Tibial artery (tissue), 4 donors: ENCODE results near the gene CELF3.

ENCODE experiments used
- DNase-seq, 2 donors: peaks; one replicate each; pipeline ENCODE4 v3.0.0-alpha.2; 2019
- H3K27ac ChIP-seq, 2 donors: fragments of 200-600 bp; sonication (generic) in 1 of 2; 1 replicate in 1 of 2; 2 replicates in 1 of 2; pipeline ENCODE4 v1.5.1; 2018 to 2019; ENCODE audit warnings: mild to moderate bottlenecking in 1 of 2
- H3K27me3 ChIP-seq, 2 donors: fragments of 200-600 bp; sonication (generic) in 1 of 2; one replicate each; pipeline versions ENCODE4 v1.5.1 to v1.6.0; 2016 to 2019
- H3K36me3 ChIP-seq, 3 donors: fragments of 200-600 bp; sonication (generic) in 2 of 3; one replicate each; pipeline ENCODE4 v1.5.1; 2016 to 2019; ENCODE audit warnings: mild to moderate bottlenecking in 2 of 3
- H3K4me1 ChIP-seq, 4 donors: fragments of 200-600 bp; sonication (generic) in 2 of 4; 1 replicate in 3 of 4; 2 replicates in 1 of 4; pipeline ENCODE4 v1.5.1; 2016 to 2019
- H3K4me3 ChIP-seq, 2 donors: fragments of 200-600 bp; sonication (generic) in 1 of 2; 1 replicate in 1 of 2; 2 replicates in 1 of 2; pipeline ENCODE4 v1.5.1; 2018 to 2019; ENCODE audit warnings: mild to moderate bottlenecking in 2 of 2
- H3K9me3 ChIP-seq, 3 donors: fragments of 200-600 bp; sonication (generic) in 1 of 3; one replicate each; pipeline ENCODE4 v1.5.1; 2016 to 2019
- intact Hi-C: fragments of 100-400 bp; cut with DNase I; formaldehyde crosslinking; loops from one replicate; pipeline ENCODE4 v1.15.0; 2023; ENCODE audit warnings: low total_unique reads
- TF ChIP-seq, protein P1 (sequence below), 2 experiments: fragments of 200-600 bp in 1 of 2; fragments of 450-650 bp in 1 of 2; IDR thresholded peaks; one replicate each; pipeline ENCODE4 v1.5.1; 2017 to 2019; ENCODE audit warnings: antibody characterized with exemption in 2 of 2, mild to moderate bottlenecking in 1 of 2, moderate library complexity in 1 of 2

CELF3 gene

DNA sequence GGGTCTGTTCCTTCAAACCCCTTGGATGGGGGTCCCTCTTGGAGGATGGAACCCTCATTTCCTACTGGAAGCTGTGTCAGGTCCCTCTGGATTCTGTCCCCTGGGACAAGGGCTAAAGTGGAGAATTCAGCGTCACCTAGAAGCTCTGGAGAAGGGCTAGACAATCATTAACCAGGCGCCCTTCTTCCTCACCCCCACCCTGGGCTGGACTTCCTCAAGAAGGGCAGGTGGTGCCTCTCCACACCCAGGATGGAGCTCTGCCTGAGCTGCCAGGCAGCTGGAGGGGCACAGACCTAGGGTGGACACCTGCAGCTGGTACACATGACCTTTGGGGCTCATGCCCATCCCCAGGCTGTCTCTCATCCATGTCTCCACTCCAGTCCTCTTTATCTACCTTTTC lies 3.6 kb downstream of the CELF3 start:
- Histone ChIP-seq H3K4me3 (no peak overlapping the region), H3K36me3 (no peaks in the 10 kb centered on the region), H3K27ac (no peak overlapping the region), H3K9me3 (no peaks in the 10 kb centered on the region), H3K27me3 (peaks cover 0 to 25% of the 10 kb centered on the region in 2 donors), H3K4me1 (peaks cover 0 to 19% (median 18%) of the 10 kb centered on the region in 4 donors)
- intact Hi-C loops: no loop called here
- TF ChIP-seq, protein P1, sequence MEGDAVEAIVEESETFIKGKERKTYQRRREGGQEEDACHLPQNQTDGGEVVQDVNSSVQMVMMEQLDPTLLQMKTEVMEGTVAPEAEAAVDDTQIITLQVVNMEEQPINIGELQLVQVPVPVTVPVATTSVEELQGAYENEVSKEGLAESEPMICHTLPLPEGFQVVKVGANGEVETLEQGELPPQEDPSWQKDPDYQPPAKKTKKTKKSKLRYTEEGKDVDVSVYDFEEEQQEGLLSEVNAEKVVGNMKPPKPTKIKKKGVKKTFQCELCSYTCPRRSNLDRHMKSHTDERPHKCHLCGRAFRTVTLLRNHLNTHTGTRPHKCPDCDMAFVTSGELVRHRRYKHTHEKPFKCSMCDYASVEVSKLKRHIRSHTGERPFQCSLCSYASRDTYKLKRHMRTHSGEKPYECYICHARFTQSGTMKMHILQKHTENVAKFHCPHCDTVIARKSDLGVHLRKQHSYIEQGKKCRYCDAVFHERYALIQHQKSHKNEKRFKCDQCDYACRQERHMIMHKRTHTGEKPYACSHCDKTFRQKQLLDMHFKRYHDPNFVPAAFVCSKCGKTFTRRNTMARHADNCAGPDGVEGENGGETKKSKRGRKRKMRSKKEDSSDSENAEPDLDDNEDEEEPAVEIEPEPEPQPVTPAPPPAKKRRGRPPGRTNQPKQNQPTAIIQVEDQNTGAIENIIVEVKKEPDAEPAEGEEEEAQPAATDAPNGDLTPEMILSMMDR (IDR thresholded peaks at IDR 0.05): no peak
- DNase-seq: no peak

DNA sequence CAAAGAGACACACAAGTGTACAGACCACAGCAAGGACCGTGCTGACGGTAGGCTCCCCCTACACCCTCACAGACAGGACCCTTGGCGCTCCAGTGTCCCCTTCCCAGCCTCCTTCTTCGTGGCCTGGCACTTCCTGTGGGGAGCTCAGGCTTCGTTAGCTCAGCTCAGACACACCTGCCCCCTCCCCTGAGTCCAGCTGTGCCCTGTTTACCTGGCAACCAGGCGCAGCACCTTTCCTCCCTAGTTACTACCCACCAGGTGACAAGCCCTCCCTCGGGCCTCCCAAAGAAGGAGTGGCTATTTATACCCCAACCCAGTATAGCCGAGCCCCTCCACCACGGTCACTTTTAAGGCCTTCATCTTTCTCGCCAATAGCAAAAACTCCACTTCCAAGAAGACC lies 4.7 kb downstream of the CELF3 start:
- intact Hi-C loops: no loop called here
- Histone ChIP-seq H3K36me3 (no peaks in the 10 kb centered on the region), H3K27ac (no peak overlapping the region), H3K9me3 (no peaks in the 10 kb centered on the region), H3K4me1 (peaks cover 0 to 8% (median 8%) of the 10 kb centered on the region in 4 donors), H3K4me3 (no peak overlapping the region), H3K27me3 (peaks cover 0 to 23% of the 10 kb centered on the region in 2 donors)
- no peak for DNase-seq
- TF ChIP-seq, protein P1 (IDR thresholded peaks at IDR 0.05): no peak

DNA sequence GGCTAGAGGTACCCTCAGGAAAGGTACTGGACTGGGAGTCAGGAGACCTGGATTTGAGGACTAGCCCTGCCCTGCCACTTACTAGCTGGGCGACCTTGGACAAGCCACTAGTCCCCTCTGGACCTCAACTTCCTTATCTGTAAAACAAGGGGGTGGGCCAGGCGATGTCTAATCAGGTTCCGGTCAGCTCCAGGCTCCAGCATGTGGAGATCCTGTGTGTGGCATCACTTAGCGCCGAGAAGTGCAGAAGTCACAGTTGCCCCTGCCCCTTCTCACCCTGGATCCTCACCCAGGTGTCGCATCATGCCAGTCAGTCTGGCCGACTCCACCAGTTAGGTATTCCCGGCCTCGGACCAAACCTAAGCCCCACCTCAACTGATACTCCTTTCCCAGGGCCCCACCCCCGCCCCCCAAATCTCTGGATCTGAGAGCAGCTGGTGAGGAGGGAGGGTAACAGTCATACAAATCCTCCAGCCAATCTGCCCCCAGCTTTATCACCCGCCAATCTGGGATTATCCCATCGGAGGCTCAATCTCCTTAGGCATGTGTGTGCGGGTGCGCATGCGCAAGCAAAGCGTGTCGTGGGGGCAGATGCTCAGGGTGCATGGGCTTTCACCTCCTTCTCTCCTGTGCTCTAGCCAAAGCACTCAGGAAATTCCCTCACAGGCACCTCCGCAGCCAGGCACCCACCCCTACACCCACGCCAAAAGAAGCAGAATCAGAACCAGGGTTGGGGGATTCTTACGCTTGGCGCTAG lies 5.4 kb downstream of the CELF3 start:
- Histone ChIP-seq H3K36me3 (no peaks in the 10 kb centered on the region), H3K27me3 (peaks cover 0 to 15% of the 10 kb centered on the region in 2 donors), H3K4me3 (no peak overlapping the region), H3K27ac (no peak overlapping the region), H3K4me1 (peaks cover 0 to 1% (median under 1%) of the 10 kb centered on the region in 4 donors), H3K9me3 (no peaks in the 10 kb centered on the region)
- no peak for DNase-seq
- intact Hi-C loops: no loop called here
- TF ChIP-seq, protein P1 (IDR thresholded peaks at IDR 0.05): no peak

DNA sequence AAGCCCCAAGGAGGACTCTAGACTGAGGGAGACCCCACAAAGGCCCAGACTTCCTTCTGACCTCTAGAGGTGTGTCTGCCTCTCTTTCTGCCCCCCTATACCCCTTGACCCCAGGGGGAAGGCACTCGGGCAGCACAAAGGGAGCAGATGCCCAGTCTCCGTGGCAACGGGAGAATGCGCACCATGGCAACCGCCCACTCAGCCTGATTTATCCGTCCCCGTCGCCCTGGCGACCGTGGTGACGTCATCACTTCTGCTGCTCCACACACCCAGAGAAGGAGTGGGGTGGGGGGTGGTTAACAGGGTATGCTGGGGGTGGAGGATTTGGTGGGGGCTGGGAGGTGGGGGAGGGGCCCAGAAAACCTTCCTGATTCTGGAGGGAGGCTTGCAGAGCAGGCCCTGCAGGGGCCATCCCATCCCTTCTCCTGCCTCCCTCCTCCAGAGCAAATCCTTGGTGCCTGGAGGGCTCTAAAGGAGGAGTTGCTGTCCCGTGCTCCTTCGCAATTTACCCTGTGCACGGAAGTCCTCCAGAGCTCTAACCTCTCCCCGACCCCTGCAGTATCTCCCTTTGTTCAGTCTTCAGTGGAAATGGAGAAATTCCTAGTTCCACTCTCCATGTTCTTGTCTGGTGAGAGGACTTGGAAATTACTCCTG lies 6.3 kb downstream of the CELF3 start:
- Histone ChIP-seq H3K9me3 (no peaks in the 10 kb centered on the region), H3K27me3 (peaks cover 0 to 10% of the 10 kb centered on the region in 2 donors), H3K27ac (no peak overlapping the region), H3K36me3 (no peaks in the 10 kb centered on the region), H3K4me3 (no peak overlapping the region), H3K4me1 (no peaks in the 10 kb centered on the region)
- DNase-seq: no peak
- TF ChIP-seq, protein P1 (IDR thresholded peaks at IDR 0.05): no peak
- intact Hi-C loops: no loop called here

DNA sequence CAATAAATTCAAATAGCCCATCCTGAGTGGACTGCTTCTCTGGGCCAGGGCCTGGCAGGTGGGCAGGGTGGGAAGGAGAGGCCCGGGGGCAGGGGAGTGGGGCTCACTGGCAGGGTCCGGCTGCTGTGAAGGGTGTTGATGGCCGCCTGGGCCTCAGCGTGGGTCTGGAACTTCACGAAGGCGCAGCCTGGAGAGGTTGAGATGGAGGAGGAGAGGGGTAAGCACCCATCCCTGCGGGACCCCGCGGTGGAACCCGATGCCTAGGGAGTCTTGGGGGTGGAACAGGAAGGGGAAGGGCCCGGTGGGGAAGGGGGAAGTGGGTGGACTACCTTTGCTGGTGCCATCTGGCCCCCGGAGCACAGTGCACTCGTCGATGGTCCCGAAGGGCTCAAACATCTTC lies 7.7 kb downstream of the CELF3 start:
- Histone ChIP-seq H3K4me3 (no peak overlapping the region), H3K4me1 (no peaks in the 10 kb centered on the region), H3K36me3 (no peaks in the 10 kb centered on the region), H3K9me3 (no peaks in the 10 kb centered on the region), H3K27ac (no peak overlapping the region), H3K27me3 (peaks cover 0 to 3% of the 10 kb centered on the region in 2 donors)
- intact Hi-C loops: no loop called here
- no peak for DNase-seq
- TF ChIP-seq, protein P1 (IDR thresholded peaks at IDR 0.05): no peak
